ENCODE data around the gene SARDH. TPM values are rescaled to one million over a fixed set of nuclear protein-coding genes. Genes with fewer than 3 reads are reported as not detected.

SARDH gene
- total RNA-seq, 1 experiment from 2014 or later = 5.3 TPM

DNA sequence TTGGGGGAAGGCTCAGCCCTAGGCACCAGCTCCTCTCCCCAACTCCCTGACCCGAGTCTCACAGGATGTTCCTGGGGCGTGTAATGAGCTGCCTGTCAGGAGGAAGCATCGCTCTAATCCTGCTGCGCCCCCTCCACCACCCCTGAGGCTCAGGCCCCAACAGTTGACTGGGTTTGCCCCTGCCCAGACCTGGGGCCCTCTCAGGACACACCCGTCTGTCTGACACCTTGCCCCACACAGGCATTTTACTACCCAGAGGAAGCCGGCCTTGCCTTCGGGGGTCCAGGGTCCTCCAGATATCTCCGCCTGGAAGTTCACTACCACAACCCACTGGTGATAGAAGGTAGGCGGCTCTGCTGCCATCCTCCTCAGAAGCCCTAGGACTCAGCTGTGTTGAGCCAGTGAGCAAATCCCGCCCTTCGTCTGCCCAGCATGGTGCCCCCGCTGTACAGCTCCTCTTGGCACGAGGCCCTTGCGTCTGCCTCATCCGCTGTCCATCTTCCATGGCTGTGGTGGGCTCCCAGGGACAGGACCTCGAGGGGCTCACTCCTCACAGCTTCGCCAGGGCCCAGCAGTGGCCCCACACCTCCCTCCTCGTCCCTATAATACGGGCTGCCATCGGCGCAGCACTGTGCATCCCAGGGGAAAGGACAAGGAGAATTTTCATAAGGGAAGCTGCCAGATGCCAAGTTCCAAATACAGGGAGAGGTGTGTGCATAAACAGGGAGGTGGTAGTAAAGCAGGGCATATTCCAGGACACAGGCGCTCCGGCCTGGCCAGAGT lies 94.0 kb downstream of the SARDH start:
- H2BK5ac ChIP-seq (ENCODE audit: insufficient read length, low read length) = no peak overlapping the region
- H2BK120ac ChIP-seq (ENCODE audit: low read depth, low read length, poor library complexity, severe bottlenecking) = no peak overlapping the region
- H3K9me3 ChIP-seq (ENCODE audit: control insufficient read depth, low read depth, low read length) = no peaks in the 10 kb centered on the region
- no peaks in the 10 kb centered on the region for H3K27me3 ChIP-seq (ENCODE audit: insufficient read depth, low read length)
- DNase-seq = no peak
- H2BK12ac ChIP-seq (ENCODE audit: insufficient read length, low read depth, low read length) = no peak overlapping the region
- H3K4me2 ChIP-seq (ENCODE audit: insufficient read depth, insufficient read length, low read length) = no peak overlapping the region
- no peak overlapping the region for H4K8ac ChIP-seq (replicated peaks; ENCODE audit: insufficient read length, low read depth, low read length)
- H3K79me1 ChIP-seq (ENCODE audit: insufficient read depth, low read depth, low read length, poor library complexity, severe bottlenecking) = no peaks in the 10 kb centered on the region
- no peak overlapping the region for H3K23ac ChIP-seq (ENCODE audit: insufficient read length, low read depth, low read length)
- H2AK5ac ChIP-seq (ENCODE audit: insufficient read length, low read length) = no peak overlapping the region
- H3K27me3 Mint-ChIP-seq (ENCODE audit: low read depth) = peaks cover 12% of the 10 kb centered on the region
- H4K5ac ChIP-seq (ENCODE audit: insufficient read length, low read depth, low read length) = no peak overlapping the region
- no peak overlapping the region for H3K27ac ChIP-seq (ENCODE audit: insufficient read length, low read depth, low read length)
- TF ChIP-seq, protein P1, sequence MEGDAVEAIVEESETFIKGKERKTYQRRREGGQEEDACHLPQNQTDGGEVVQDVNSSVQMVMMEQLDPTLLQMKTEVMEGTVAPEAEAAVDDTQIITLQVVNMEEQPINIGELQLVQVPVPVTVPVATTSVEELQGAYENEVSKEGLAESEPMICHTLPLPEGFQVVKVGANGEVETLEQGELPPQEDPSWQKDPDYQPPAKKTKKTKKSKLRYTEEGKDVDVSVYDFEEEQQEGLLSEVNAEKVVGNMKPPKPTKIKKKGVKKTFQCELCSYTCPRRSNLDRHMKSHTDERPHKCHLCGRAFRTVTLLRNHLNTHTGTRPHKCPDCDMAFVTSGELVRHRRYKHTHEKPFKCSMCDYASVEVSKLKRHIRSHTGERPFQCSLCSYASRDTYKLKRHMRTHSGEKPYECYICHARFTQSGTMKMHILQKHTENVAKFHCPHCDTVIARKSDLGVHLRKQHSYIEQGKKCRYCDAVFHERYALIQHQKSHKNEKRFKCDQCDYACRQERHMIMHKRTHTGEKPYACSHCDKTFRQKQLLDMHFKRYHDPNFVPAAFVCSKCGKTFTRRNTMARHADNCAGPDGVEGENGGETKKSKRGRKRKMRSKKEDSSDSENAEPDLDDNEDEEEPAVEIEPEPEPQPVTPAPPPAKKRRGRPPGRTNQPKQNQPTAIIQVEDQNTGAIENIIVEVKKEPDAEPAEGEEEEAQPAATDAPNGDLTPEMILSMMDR (conservative IDR thresholded peaks at IDR 0.05) = no peak
- H2BK20ac ChIP-seq (ENCODE audit: low read depth, low read length, poor library complexity, severe bottlenecking) = no peak overlapping the region
- WGBS (ENCODE audit: extremely low coverage, insufficient read length, low lambda C conversion rate) = no CpG with 5 or more reads among the region's 23 CpGs
- no peak overlapping the region for H3T11ph ChIP-seq (ENCODE audit: low read length)
- no peak overlapping the region for H4K91ac ChIP-seq (ENCODE audit: insufficient read length, low read depth, low read length)
- H3K36me3 Mint-ChIP-seq (ENCODE audit: insufficient read depth in 1 of 3, low read depth in 3 of 3) = no peaks in the 10 kb centered on the region
- no peak overlapping the region for H3K56ac ChIP-seq (ENCODE audit: insufficient read length, low read depth, low read length)
- no peak overlapping the region for H3K18ac ChIP-seq (ENCODE audit: insufficient read length, low read depth, low read length)
- H3K27ac Mint-ChIP-seq = no peak overlapping the region
- no peak overlapping the region for H3K14ac ChIP-seq (ENCODE audit: insufficient read depth, low read length)
- no peak overlapping the region; a peak in 1 of 5 replicates for H3K4me3 Mint-ChIP-seq
- H3K9me3 Mint-ChIP-seq = no peaks in the 10 kb centered on the region
- H2AFZ ChIP-seq (ENCODE audit: low read length) = no peak overlapping the region
- no peaks in the 10 kb centered on the region for H3K4me1 ChIP-seq (ENCODE audit: insufficient read depth, low read length)
- no peak overlapping the region for H3K9ac ChIP-seq (ENCODE audit: extremely low read depth, insufficient read length, low read length)
- no peaks in the 10 kb centered on the region for H3K23me2 ChIP-seq (ENCODE audit: insufficient read length, low read depth, low read length, poor library complexity, severe bottlenecking)
- H3K4me1 Mint-ChIP-seq = peaks cover 10 to 22% of the 10 kb centered on the region in 2 experiments
- no peaks in the 10 kb centered on the region for H3K79me2 ChIP-seq (ENCODE audit: insufficient read depth, low read length)
- no peak overlapping the region for H2BK15ac ChIP-seq (ENCODE audit: low read depth, low read length)
- H3K4ac ChIP-seq (ENCODE audit: low read depth, low read length) = no peak overlapping the region
- H4K20me1 ChIP-seq (ENCODE audit: control insufficient read depth, insufficient read depth, insufficient read length) = no peaks in the 10 kb centered on the region

Data from H9 (cell line).